ENCODE measurements around the gene DPF3.

DPF3 gene

GRCh38 chr14:72606879-72607278 is 287.0 kb downstream of the DPF3 start:
- in situ Hi-C loops (cut with MboI; ENCODE audit: low pct_unique_long_range_greater_than_20kb, low sequenced_read_pairs) = no loop called here
- no peak for DNase-seq

GRCh38 chr14:72605921-72606220 is 288.0 kb downstream of the DPF3 start:
- DNase-seq = no peak
- in situ Hi-C loops (cut with MboI; ENCODE audit: low pct_unique_long_range_greater_than_20kb, low sequenced_read_pairs) = no loop called here

GRCh38 chr14:72605096-72605920 is 288.6 kb downstream of the DPF3 start:
- DNase-seq = no peak

GRCh38 chr14:72604133-72604532 is 289.8 kb downstream of the DPF3 start:
- in situ Hi-C loops (cut with MboI; ENCODE audit: low pct_unique_long_range_greater_than_20kb, low sequenced_read_pairs) = no loop called here
- no peak for DNase-seq

More at GRCh38 chr14:72605096-72605920, 288.6 kb downstream of the DPF3 start:
- in situ Hi-C loops (cut with MboI; ENCODE audit: low pct_unique_long_range_greater_than_20kb, low sequenced_read_pairs) = no loop called here

GRCh38 chr14:72603639-72604038 is 290.3 kb downstream of the DPF3 start:
- no peak for DNase-seq
- in situ Hi-C loops (cut with MboI; ENCODE audit: low pct_unique_long_range_greater_than_20kb, low sequenced_read_pairs) = no loop called here

GRCh38 chr14:72600551-72601330 is 293.2 kb downstream of the DPF3 start:
- in situ Hi-C loops (cut with MboI; ENCODE audit: low pct_unique_long_range_greater_than_20kb, low sequenced_read_pairs) = no loop called here
- DNase-seq = peak; percentile 14

- in situ Hi-C loops (cut with MboI; ENCODE audit: low pct_unique_long_range_greater_than_20kb, low sequenced_read_pairs) = no loop called here
- peak; percentile 14 for DNase-seq
Observed at GRCh38 chr14:72599579-72600470, 294.1 kb downstream of the DPF3 start.

GRCh38 chr14:72598306-72598705 is 295.6 kb downstream of the DPF3 start:
- no peak for DNase-seq
- in situ Hi-C loops (cut with MboI; ENCODE audit: low pct_unique_long_range_greater_than_20kb, low sequenced_read_pairs) = no loop called here

- in situ Hi-C loops (cut with MboI; ENCODE audit: low pct_unique_long_range_greater_than_20kb, low sequenced_read_pairs) = no loop called here
- DNase-seq = no peak
Observed at GRCh38 chr14:72597252-72598233, 296.4 kb downstream of the DPF3 start.

- in situ Hi-C loops (cut with MboI; ENCODE audit: low pct_unique_long_range_greater_than_20kb, low sequenced_read_pairs) = no loop called here
- no peak for DNase-seq
Observed at GRCh38 chr14:72595152-72595862, 298.6 kb downstream of the DPF3 start.

GRCh38 chr14:72594099-72594901 is 299.6 kb downstream of the DPF3 start:
- DNase-seq = peak; percentile 37
- in situ Hi-C loops (cut with MboI; ENCODE audit: low pct_unique_long_range_greater_than_20kb, low sequenced_read_pairs) = no loop called here

GRCh38 chr14:72591391-72591790 is 302.5 kb downstream of the DPF3 start:
- DNase-seq = no peak
- in situ Hi-C loops (cut with MboI; ENCODE audit: low pct_unique_long_range_greater_than_20kb, low sequenced_read_pairs) = no loop called here

GRCh38 chr14:72590577-72590976 is 303.3 kb downstream of the DPF3 start:
- DNase-seq = peak; percentile 18
- in situ Hi-C loops (cut with MboI; ENCODE audit: low pct_unique_long_range_greater_than_20kb, low sequenced_read_pairs) = no loop called here

- DNase-seq = no peak
- in situ Hi-C loops (cut with MboI; ENCODE audit: low pct_unique_long_range_greater_than_20kb, low sequenced_read_pairs) = no loop called here
Observed at GRCh38 chr14:72589652-72590051, 304.2 kb downstream of the DPF3 start.

GRCh38 chr14:72588521-72588920 is 305.4 kb downstream of the DPF3 start:
- no peak for DNase-seq
- in situ Hi-C loops (cut with MboI; ENCODE audit: low pct_unique_long_range_greater_than_20kb, low sequenced_read_pairs) = no loop called here

GRCh38 chr14:72583316-72584272 is 310.3 kb downstream of the DPF3 start:
- DNase-seq = no peak
- in situ Hi-C loops (cut with MboI; ENCODE audit: low pct_unique_long_range_greater_than_20kb, low sequenced_read_pairs) = no loop called here

Measured in KBM-7 (cell line).